HepG2 (cell line): Measurements from ENCODE around the gene NUFIP2. TPM values are rescaled to one million over a fixed set of nuclear protein-coding genes. Genes with fewer than 3 reads are reported as not detected.
A peak's percentile ranks its signal among the peaks of the same experiment; 100 is the strongest.

Experiments
- ATAC-seq: fragments of 200-7000 bp; cut with Tn5 transposase; 3 replicates; pipeline ENCODE4 v1.9.1; 2020; ENCODE audit warnings: mild to moderate bottlenecking, moderate library complexity
- Bru-seq: library from RNA; stranded (reverse); fragments of 400-500 nt; gene quantifications from one replicate; lab custom pipeline; 2021; lab: Mats Ljungman, UMichigan
- BruChase-seq, 2 experiments: library from RNA; stranded (reverse); fragments of 400-500 nt; gene quantifications; one replicate each; lab custom pipeline; 2021; lab: Mats Ljungman, UMichigan
- BruUV-seq: library from RNA; stranded (reverse); fragments of 400-500 nt; replicated peaks from 2 replicates; lab custom pipeline; 2021; lab: Mats Ljungman, UMichigan
- CTCF ChIA-PET: fragments of 300-600 bp; formaldehyde crosslinking; extraction: SDS; loops from one replicate; lab custom pipeline; 2021; ENCODE audit warnings: low total read pairs, inconsistent platforms, low intra/inter-chr PET ratio; lab: Yijun Ruan, JAX
- POLR2A ChIA-PET: fragments of 350-600 bp; sonication (Branson Sonifier 250); formaldehyde crosslinking; loops from one replicate; lab custom pipeline; 2020; ENCODE audit warnings: antibody characterized with exemption, inconsistent platforms; lab: Yijun Ruan, JAX
- DNase-seq: peaks from one replicate; pipeline ENCODE4 v3.0.0-alpha.2; 2015; ENCODE audit warnings: low spot score
- FAIRE-seq: peaks from 3 replicates; lab custom pipeline; 2011; peaks lifted over from hg19 to GRCh38; lab: Jason Lieb, UNC
- H2AFZ ChIP-seq: one replicate; pipeline ENCODE4 v1.6.1; 2011; ENCODE audit warnings: low read length, inconsistent platforms
- H3K27ac ChIP-seq: fragments of 300-600 bp; 3 replicates; pipeline ENCODE4 v1.8.0; 2011; ENCODE audit warnings: mixed run types, mild to moderate bottlenecking, mixed read lengths, low read length, inconsistent platforms; ENCODE audit not compliant: insufficient read depth; ENCODE audit errors: extremely low read length
- H3K27me3 ChIP-seq, 2 experiments: fragments of 200-600 bp in 1 of 2; 2 replicates in 1 of 2; 3 replicates in 1 of 2; pipeline versions ENCODE4 v1.6.0 to v1.8.0; 2011; ENCODE audit warnings: low read length in 2 of 2, mild to moderate bottlenecking in 2 of 2, moderate library complexity in 2 of 2, inconsistent platforms in 1 of 2; ENCODE audit not compliant: insufficient read depth in 2 of 2, control insufficient read depth in 1 of 2
- H3K36me3 ChIP-seq, 2 experiments: fragments of 200-600 bp in 1 of 2; replicated peaks in 1 of 2; 2 replicates in 1 of 2; 3 replicates in 1 of 2; pipeline versions ENCODE4 v1.5.1 to v1.8.0; 2011; ENCODE audit warnings: low read length in 2 of 2, inconsistent platforms in 1 of 2; ENCODE audit not compliant: insufficient read depth in 2 of 2, control insufficient read depth in 1 of 2
- H3K4me1 ChIP-seq: 2 replicates; pipeline ENCODE4 v1.5.1; 2012; ENCODE audit warnings: low read length, inconsistent platforms; ENCODE audit not compliant: insufficient read depth
- H3K4me2 ChIP-seq: 2 replicates; pipeline ENCODE4 v1.6.0; 2011; ENCODE audit warnings: low read depth, low read length, inconsistent platforms
- H3K4me3 ChIP-seq, 3 experiments: fragments of 200-600 bp in 1 of 3; sonication (generic), shearing (Covaris generic) in 1 of 3; replicated peaks in 1 of 3; 2 replicates each; pipeline ENCODE4 v1.5.1; 2011 to 2016; ENCODE audit warnings: low read length in 3 of 3, inconsistent platforms in 2 of 3, low read depth in 2 of 3, mild to moderate bottlenecking in 2 of 3, control low read depth in 1 of 3, mixed read lengths in 1 of 3; ENCODE audit not compliant: insufficient read depth in 1 of 3
- H3K79me2 ChIP-seq: one replicate; pipeline ENCODE4 v1.6.1; 2011; ENCODE audit warnings: low read length, inconsistent platforms; ENCODE audit not compliant: insufficient read depth
- H3K9ac ChIP-seq: 2 replicates; pipeline ENCODE4 v1.6.0; 2011; ENCODE audit warnings: mild to moderate bottlenecking, low read depth, low read length, inconsistent platforms; ENCODE audit not compliant: insufficient read depth
- H3K9me3 ChIP-seq: 2 replicates; pipeline ENCODE4 v1.5.1; 2012; ENCODE audit warnings: mild to moderate bottlenecking, low read length
- H4K20me1 ChIP-seq: 2 replicates; pipeline ENCODE4 v1.6.0; 2011; ENCODE audit warnings: inconsistent platforms, mild to moderate bottlenecking, low read length, moderate library complexity; ENCODE audit not compliant: insufficient read depth
- NFIC ChIP-seq: IDR thresholded peaks from 2 replicates; pipeline ENCODE4 v1.6.1; 2012; ENCODE audit warnings: mild to moderate bottlenecking, low read length, inconsistent platforms
- RFX5 ChIP-seq: IDR thresholded peaks from 2 replicates; pipeline ENCODE4 v1.6.1; 2011; ENCODE audit warnings: low read depth, low read length, improper control_type of control experiment
- ZBTB38 ChIP-seq: sonication (generic); formaldehyde crosslinking; IDR thresholded peaks from 2 replicates; pipeline ENCODE4 v1.5.1; 2020; ENCODE audit warnings: mild to moderate bottlenecking, missing genetic modification reagents
- ZFP36L2 ChIP-seq: sonication (generic); formaldehyde crosslinking; IDR thresholded peaks from 2 replicates; pipeline ENCODE4 v1.4.0; 2020; ENCODE audit warnings: missing genetic modification reagents
- WGBS: methylation state at CpG from one replicate; pipeline ENCODE4 v1.1.6; 2017; ENCODE audit warnings: low lambda C conversion rate; 5-methylcytosine and 5-hydroxymethylcytosine counted together
- in situ Hi-C: cut with HindIII; loops from 2 replicates; pipeline ENCODE4 v1.10.0; 2017; ENCODE audit warnings: low pct_unique_long_range_greater_than_20kb; ENCODE audit not compliant: extremely low pct_ligation_motif_present
- intact Hi-C: fragments of 100-400 bp; cut with micrococcal nuclease; formaldehyde crosslinking; loops from one replicate; pipeline ENCODE4 v1.10.0; 2022; ENCODE audit not compliant: unreplicated experiment
- long read RNA-seq, 2 experiments: library from RNA in 1 of 2; library from polyadenylated mRNA in 1 of 2; stranded (forward) in 1 of 2; unstranded in 1 of 2; transcript quantifications; one replicate each; pipeline ENCODE4 v2.0.0, GENCODE V29; 2019 to 2022
- polyA minus RNA-seq, 3 experiments: library from RNA; depleted of rRNA, polyadenylated mRNA; stranded (reverse); fragments of >200 nt; gene quantifications; 2 replicates each; pipeline ENCODE4 v1.2.3, GENCODE V29; 2011; ENCODE audit warnings: low replicate concordance in 1 of 3
- polyA plus RNA-seq, 8 experiments: library from polyadenylated mRNA; depleted of rRNA in 3 of 8; stranded (reverse) in 7 of 8; unstranded in 1 of 8; fragments of >200 nt; fragmentation: Illumina TruSeq in 4 of 8; extraction: Trizol in 4 of 8; gene quantifications; 2 replicates each; pipeline versions ENCODE4 v1.2.1 to v1.2.3, GENCODE V29; 2011 to 2016; ENCODE audit warnings: low read depth in 4 of 8, missing spikeins in 1 of 8, mixed read lengths in 1 of 8; ENCODE audit not compliant: insufficient read depth in 1 of 8
- total RNA-seq, 5 experiments: library from RNA; depleted of rRNA; stranded (reverse); fragments of >200 nt; fragmentation: Illumina TruSeq; extraction: Trizol; gene quantifications; 2 replicates each; pipeline ENCODE4 v1.2.3, GENCODE V29; 2016; ENCODE audit warnings: low read depth in 1 of 5
- TF ChIP-seq, protein P1 (sequence below): sonication (generic); formaldehyde crosslinking; IDR thresholded peaks from one replicate; pipeline ENCODE4 v1.5.1; 2020; ENCODE audit warnings: mild to moderate bottlenecking, missing genetic modification reagents; ENCODE audit errors: not compliant biosample characterization

The NUFIP2 gene, protein sequence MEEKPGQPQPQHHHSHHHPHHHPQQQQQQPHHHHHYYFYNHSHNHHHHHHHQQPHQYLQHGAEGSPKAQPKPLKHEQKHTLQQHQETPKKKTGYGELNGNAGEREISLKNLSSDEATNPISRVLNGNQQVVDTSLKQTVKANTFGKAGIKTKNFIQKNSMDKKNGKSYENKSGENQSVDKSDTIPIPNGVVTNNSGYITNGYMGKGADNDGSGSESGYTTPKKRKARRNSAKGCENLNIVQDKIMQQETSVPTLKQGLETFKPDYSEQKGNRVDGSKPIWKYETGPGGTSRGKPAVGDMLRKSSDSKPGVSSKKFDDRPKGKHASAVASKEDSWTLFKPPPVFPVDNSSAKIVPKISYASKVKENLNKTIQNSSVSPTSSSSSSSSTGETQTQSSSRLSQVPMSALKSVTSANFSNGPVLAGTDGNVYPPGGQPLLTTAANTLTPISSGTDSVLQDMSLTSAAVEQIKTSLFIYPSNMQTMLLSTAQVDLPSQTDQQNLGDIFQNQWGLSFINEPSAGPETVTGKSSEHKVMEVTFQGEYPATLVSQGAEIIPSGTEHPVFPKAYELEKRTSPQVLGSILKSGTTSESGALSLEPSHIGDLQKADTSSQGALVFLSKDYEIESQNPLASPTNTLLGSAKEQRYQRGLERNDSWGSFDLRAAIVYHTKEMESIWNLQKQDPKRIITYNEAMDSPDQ
- 30.8 and 51.1 TPM in 2 replicates for total RNA-seq (2016; rRNA removed; fragmentation: Illumina TruSeq; extraction: Trizol)
- 3.3 and 4.4 TPM in 2 replicates for total RNA-seq (2016; cell fraction: cytosol; rRNA removed; fragmentation: Illumina TruSeq; extraction: Trizol; ENCODE audit: low read depth)
- 33.9 and 51.5 TPM in 2 replicates for total RNA-seq (2016; cell fraction: insoluble cytoplasmic fraction; rRNA removed; fragmentation: Illumina TruSeq; extraction: Trizol)
- 12.2 and 14.5 TPM in 2 replicates for total RNA-seq (2016; cell fraction: membrane; rRNA removed; fragmentation: Illumina TruSeq; extraction: Trizol)
- 29.2 and 31.4 TPM in 2 replicates for total RNA-seq (2016; cell fraction: nucleus; rRNA removed; fragmentation: Illumina TruSeq; extraction: Trizol)
- 7.2 and 10.3 TPM in 2 replicates for polyA plus RNA-seq (2011; rRNA removed)
- 4.2 and 7.1 TPM in 2 replicates for polyA plus RNA-seq (2011; cell fraction: cytosol; rRNA removed)
- 26.3 and 51.8 TPM in 2 replicates for polyA plus RNA-seq (2011; cell fraction: nucleus; rRNA removed)
- polyA plus RNA-seq (2012): 13.6 and 17.8 TPM in 2 replicates
- 0.59 and 0.75 TPM in 2 replicates for polyA plus RNA-seq (2016; cell fraction: cytosol; fragmentation: Illumina TruSeq; extraction: Trizol; ENCODE audit: low read depth)
- polyA plus RNA-seq (2016; cell fraction: insoluble cytoplasmic fraction; fragmentation: Illumina TruSeq; extraction: Trizol; ENCODE audit: low read depth): 27.2 and 28.3 TPM in 2 replicates
- polyA plus RNA-seq (2016; cell fraction: membrane; fragmentation: Illumina TruSeq; extraction: Trizol; ENCODE audit: low read depth): 3.1 TPM in 2 replicates
- 32.0 and 35.0 TPM in 2 replicates for polyA plus RNA-seq (2016; cell fraction: nucleus; fragmentation: Illumina TruSeq; extraction: Trizol; ENCODE audit: insufficient read depth, low read depth)
- 16.2 and 48.5 TPM in 2 replicates for polyA minus RNA-seq (2011; rRNA and poly(A)+ RNA removed; ENCODE audit: low replicate concordance)
- 18.9 and 19.5 TPM in 2 replicates for polyA minus RNA-seq (2011; cell fraction: cytosol; rRNA and poly(A)+ RNA removed)
- polyA minus RNA-seq (2011; cell fraction: nucleus; rRNA and poly(A)+ RNA removed): 25.1 and 29.7 TPM in 2 replicates
- Bru-seq, nascent RNA: percentile 95 among the genes with signal in this experiment
- percentile 96 among the genes with signal in this experiment for BruChase-seq, experiment 1, labeled RNA remaining after a 6-hour chase
- BruChase-seq, experiment 2, labeled RNA remaining after a 2-hour chase: percentile 99 among the genes with signal in this experiment
- long read RNA-seq, experiment 1, full-length matches to known transcripts: 2 of 6 reads
- long read RNA-seq, experiment 1, partial matches to known transcripts: 2 of 6 reads
- long read RNA-seq, experiment 1, other reads (novel, unspliced or antisense): 2 of 6 reads
- long read RNA-seq, experiment 2, full-length matches to known transcripts: 8 of 83 reads
- long read RNA-seq, experiment 2, partial matches to known transcripts: 2 of 83 reads
- long read RNA-seq, experiment 2, other reads (novel, unspliced or antisense): 73 of 83 reads

DNA sequence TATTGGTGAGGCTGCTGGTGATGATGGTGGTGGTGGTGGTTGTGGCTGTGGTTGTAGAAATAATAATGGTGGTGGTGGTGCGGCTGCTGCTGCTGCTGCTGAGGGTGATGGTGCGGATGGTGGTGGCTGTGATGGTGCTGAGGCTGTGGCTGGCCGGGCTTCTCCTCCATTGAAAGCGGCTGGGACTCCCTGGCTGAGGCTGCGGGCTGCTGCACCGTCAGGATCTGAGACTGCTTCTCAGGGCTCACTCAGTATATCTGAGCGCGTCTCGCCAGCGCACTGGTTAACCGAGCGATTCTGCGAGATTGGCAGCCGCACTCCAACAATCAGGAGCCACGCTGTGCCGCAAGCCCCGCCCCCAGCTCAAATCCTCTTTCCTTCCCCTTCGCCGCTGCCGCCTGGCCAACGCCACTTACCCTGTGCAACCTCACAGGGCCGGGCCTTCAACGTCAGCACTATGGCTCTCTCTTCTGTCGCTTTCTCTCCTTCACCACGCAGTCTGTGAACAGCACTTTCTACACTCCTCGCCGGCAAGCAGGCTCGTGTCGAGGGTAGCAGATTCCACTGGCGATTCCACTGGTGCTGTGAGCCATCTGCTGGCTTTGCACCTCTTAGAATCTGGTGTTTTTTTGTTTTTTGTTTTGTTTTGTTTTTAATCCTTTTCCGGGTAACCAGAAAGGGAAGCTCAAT, at the start of gene NUFIP2:
Gene NUFIP2 (minus strand): TSS at position 259 of the 690 bp plus-strand sequence. CDS start 89 bp downstream, at position 170.
- POLR2A ChIA-PET: interaction anchor here (0.6 to 1.9 kb wide), 39 partner anchors 8 to 452 kb away, joined by 3 to 37 read pairs (median 5); partner anchors contain the start of genes ABHD15, ANKRD13B, FAM222B and MYO18A
- Histone ChIP-seq H4K20me1 (peaks cover 32% of the 10 kb centered on the region), H3K9me3 (no peaks in the 10 kb centered on the region), H3K4me3 (peak within 1 kb of the TSS; percentile 92 to 99 (median 93)), H3K36me3 (peaks cover 0 to 13% of the 10 kb centered on the region in 2 experiments; a peak in 2 of 5 replicates), H3K4me1 (peaks cover 27% of the 10 kb centered on the region), H3K27ac (peak within 1 kb of the TSS; percentile 92), H3K27me3 (no peaks in the 10 kb centered on the region; a peak in 1 of 5 replicates), H3K79me2 (peaks cover 42% of the 10 kb centered on the region), H3K4me2 (peak within 1 kb of the TSS; percentile 83), H3K9ac (peak within 1 kb of the TSS; percentile 95), H2AFZ (peak within 1 kb of the TSS; percentile 99)
- FAIRE-seq: peak; percentile 89
- CTCF ChIA-PET: no interaction called here
- peak; percentile 96 for DNase-seq
- in situ Hi-C loops (no loop called here), intact Hi-C loops (loop anchor here (2.0 to 10.0 kb wide), 4 partner anchors 42 to 271 kb away; partner anchors contain the start of genes ABHD15 and TP53I13)
- 0% methylated on average over 17 of the region's 31 CpGs for WGBS
- no TSS peak for BruUV-seq
- ATAC-seq: peak; percentile 97
- peak; percentile 51; the same call in 1 of the 2 replicates for TF ChIP-seq ZBTB38 (CRISPR knock-in tag)
- TF ChIP-seq ZFP36L2 (CRISPR knock-in tag): no peak
- TF ChIP-seq, protein P1, sequence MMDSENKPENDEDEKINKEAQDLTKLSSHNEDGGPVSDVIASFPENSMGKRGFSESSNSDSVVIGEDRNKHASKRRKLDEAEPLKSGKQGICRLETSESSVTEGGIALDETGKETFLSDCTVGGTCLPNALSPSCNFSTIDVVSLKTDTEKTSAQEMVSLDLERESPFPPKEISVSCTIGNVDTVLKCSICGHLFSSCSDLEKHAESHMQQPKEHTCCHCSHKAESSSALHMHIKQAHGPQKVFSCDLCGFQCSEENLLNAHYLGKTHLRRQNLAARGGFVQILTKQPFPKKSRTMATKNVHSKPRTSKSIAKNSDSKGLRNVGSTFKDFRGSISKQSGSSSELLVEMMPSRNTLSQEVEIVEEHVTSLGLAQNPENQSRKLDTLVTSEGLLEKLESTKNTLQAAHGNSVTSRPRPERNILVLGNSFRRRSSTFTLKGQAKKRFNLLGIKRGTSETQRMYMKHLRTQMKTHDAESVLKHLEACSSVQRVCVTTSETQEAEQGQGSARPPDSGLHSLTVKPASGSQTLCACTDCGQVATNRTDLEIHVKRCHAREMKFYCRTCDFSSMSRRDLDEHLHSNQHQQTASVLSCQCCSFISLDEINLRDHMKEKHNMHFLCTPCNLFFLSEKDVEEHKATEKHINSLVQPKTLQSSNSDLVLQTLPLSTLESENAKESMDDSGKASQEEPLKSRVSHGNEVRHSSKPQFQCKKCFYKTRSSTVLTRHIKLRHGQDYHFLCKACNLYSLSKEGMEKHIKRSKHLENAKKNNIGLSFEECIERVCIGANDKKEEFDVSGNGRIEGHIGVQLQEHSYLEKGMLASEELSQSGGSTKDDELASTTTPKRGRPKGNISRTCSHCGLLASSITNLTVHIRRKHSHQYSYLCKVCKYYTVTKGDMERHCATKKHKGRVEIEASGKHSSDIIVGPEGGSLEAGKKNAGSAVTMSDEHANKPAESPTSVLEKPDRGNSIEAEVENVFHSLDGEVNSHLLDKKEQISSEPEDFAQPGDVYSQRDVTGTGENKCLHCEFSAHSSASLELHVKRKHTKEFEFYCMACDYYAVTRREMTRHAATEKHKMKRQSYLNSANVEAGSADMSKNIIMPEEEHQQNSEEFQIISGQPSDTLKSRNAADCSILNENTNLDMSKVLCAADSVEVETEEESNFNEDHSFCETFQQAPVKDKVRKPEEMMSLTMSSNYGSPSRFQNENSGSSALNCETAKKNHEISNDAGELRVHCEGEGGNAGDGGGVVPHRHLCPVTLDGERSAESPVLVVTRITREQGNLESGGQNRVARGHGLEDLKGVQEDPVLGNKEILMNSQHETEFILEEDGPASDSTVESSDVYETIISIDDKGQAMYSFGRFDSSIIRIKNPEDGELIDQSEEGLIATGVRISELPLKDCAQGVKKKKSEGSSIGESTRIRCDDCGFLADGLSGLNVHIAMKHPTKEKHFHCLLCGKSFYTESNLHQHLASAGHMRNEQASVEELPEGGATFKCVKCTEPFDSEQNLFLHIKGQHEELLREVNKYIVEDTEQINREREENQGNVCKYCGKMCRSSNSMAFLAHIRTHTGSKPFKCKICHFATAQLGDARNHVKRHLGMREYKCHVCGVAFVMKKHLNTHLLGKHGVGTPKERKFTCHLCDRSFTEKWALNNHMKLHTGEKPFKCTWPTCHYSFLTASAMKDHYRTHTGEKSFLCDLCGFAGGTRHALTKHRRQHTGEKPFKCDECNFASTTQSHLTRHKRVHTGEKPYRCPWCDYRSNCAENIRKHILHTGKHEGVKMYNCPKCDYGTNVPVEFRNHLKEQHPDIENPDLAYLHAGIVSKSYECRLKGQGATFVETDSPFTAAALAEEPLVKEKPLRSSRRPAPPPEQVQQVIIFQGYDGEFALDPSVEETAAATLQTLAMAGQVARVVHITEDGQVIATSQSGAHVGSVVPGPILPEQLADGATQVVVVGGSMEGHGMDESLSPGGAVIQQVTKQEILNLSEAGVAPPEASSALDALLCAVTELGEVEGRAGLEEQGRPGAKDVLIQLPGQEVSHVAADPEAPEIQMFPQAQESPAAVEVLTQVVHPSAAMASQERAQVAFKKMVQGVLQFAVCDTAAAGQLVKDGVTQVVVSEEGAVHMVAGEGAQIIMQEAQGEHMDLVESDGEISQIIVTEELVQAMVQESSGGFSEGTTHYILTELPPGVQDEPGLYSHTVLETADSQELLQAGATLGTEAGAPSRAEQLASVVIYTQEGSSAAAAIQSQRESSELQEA (CRISPR knock-in tag): peak; percentile 52
- no peak for TF ChIP-seq NFIC
- no peak for TF ChIP-seq RFX5
